Measurements from ENCODE around the gene SLC15A1.

Gene SLC15A1

GRCh38 chr13:98717891-98718290 is 34.6 kb downstream of the SLC15A1 start:
- in situ Hi-C loops (cut with MboI; ENCODE audit: low pct_unique_long_range_greater_than_20kb, low sequenced_read_pairs) = no loop called here
- DNase-seq = no peak

- DNase-seq = no peak
- in situ Hi-C loops (cut with MboI; ENCODE audit: low pct_unique_long_range_greater_than_20kb, low sequenced_read_pairs) = no loop called here
These were observed 35.2 kb downstream of the SLC15A1 start for GRCh38 chr13:98717256-98717655.

GRCh38 chr13:98710521-98710920 is 42.0 kb downstream of the SLC15A1 start:
- in situ Hi-C loops (cut with MboI; ENCODE audit: low pct_unique_long_range_greater_than_20kb, low sequenced_read_pairs) = no loop called here
- DNase-seq = no peak

- in situ Hi-C loops (cut with MboI; ENCODE audit: low pct_unique_long_range_greater_than_20kb, low sequenced_read_pairs) = no loop called here
- no peak for DNase-seq
These were observed 45.0 kb downstream of the SLC15A1 start for GRCh38 chr13:98707281-98707999.

- in situ Hi-C loops (cut with MboI; ENCODE audit: low pct_unique_long_range_greater_than_20kb, low sequenced_read_pairs) = no loop called here
- no peak for DNase-seq
These were observed 45.9 kb downstream of the SLC15A1 start for GRCh38 chr13:98706446-98707110.

GRCh38 chr13:98697791-98698190 is 54.7 kb downstream of the SLC15A1 start:
- DNase-seq = no peak
- in situ Hi-C loops (cut with MboI; ENCODE audit: low pct_unique_long_range_greater_than_20kb, low sequenced_read_pairs) = no loop called here

GRCh38 chr13:98693756-98694155 is 58.7 kb downstream of the SLC15A1 start:
- no peak for DNase-seq
- in situ Hi-C loops (cut with MboI; ENCODE audit: low pct_unique_long_range_greater_than_20kb, low sequenced_read_pairs) = no loop called here

- no peak for DNase-seq
- in situ Hi-C loops (cut with MboI; ENCODE audit: low pct_unique_long_range_greater_than_20kb, low sequenced_read_pairs) = no loop called here
These were observed 61.1 kb downstream of the SLC15A1 start for GRCh38 chr13:98691360-98691759.

GRCh38 chr13:98690348-98691022 is 62.0 kb downstream of the SLC15A1 start:
- DNase-seq = no peak
- in situ Hi-C loops (cut with MboI; ENCODE audit: low pct_unique_long_range_greater_than_20kb, low sequenced_read_pairs) = no loop called here

GRCh38 chr13:98689347-98689968 is 63.0 kb downstream of the SLC15A1 start:
- in situ Hi-C loops (cut with MboI; ENCODE audit: low pct_unique_long_range_greater_than_20kb, low sequenced_read_pairs) = no loop called here
- DNase-seq = no peak

GRCh38 chr13:98688373-98688772 is 64.1 kb downstream of the SLC15A1 start:
- in situ Hi-C loops (cut with MboI; ENCODE audit: low pct_unique_long_range_greater_than_20kb, low sequenced_read_pairs) = no loop called here

GRCh38 chr13:98687319-98687718 is 65.2 kb downstream of the SLC15A1 start:
- DNase-seq = no peak
- in situ Hi-C loops (cut with MboI; ENCODE audit: low pct_unique_long_range_greater_than_20kb, low sequenced_read_pairs) = no loop called here

More at GRCh38 chr13:98688373-98688772, 64.1 kb downstream of the SLC15A1 start:
- no peak for DNase-seq

- in situ Hi-C loops (cut with MboI; ENCODE audit: low pct_unique_long_range_greater_than_20kb, low sequenced_read_pairs) = no loop called here
These were observed 66.2 kb downstream of the SLC15A1 start for GRCh38 chr13:98686270-98686669.

GRCh38 chr13:98685146-98685545 is 67.3 kb downstream of the SLC15A1 start:
- in situ Hi-C loops (cut with MboI; ENCODE audit: low pct_unique_long_range_greater_than_20kb, low sequenced_read_pairs) = no loop called here

More at GRCh38 chr13:98686270-98686669, 66.2 kb downstream of the SLC15A1 start:
- no peak for DNase-seq

GRCh38 chr13:98681049-98681448 is 71.4 kb downstream of the SLC15A1 start:
- in situ Hi-C loops (cut with MboI; ENCODE audit: low pct_unique_long_range_greater_than_20kb, low sequenced_read_pairs) = no loop called here
- no peak for DNase-seq

More at GRCh38 chr13:98685146-98685545, 67.3 kb downstream of the SLC15A1 start:
- DNase-seq = no peak

- in situ Hi-C loops (cut with MboI; ENCODE audit: low pct_unique_long_range_greater_than_20kb, low sequenced_read_pairs) = no loop called here
- no peak for DNase-seq
These were observed 73.7 kb downstream of the SLC15A1 start for GRCh38 chr13:98678741-98679140.

- DNase-seq = no peak
- in situ Hi-C loops (cut with MboI; ENCODE audit: low pct_unique_long_range_greater_than_20kb, low sequenced_read_pairs) = no loop called here
These were observed 75.1 kb downstream of the SLC15A1 start for GRCh38 chr13:98677398-98677797.

- in situ Hi-C loops (cut with MboI; ENCODE audit: low pct_unique_long_range_greater_than_20kb, low sequenced_read_pairs) = no loop called here
- no peak for DNase-seq
These were observed 76.2 kb downstream of the SLC15A1 start for GRCh38 chr13:98676239-98676638.

- in situ Hi-C loops (cut with MboI; ENCODE audit: low pct_unique_long_range_greater_than_20kb, low sequenced_read_pairs) = no loop called here
- DNase-seq = no peak
These were observed 76.6 kb downstream of the SLC15A1 start for GRCh38 chr13:98675837-98676236.

GRCh38 chr13:98675066-98675465 is 77.4 kb downstream of the SLC15A1 start:
- in situ Hi-C loops (cut with MboI; ENCODE audit: low pct_unique_long_range_greater_than_20kb, low sequenced_read_pairs) = no loop called here
- DNase-seq = no peak

Measured in KBM-7 (cell line).